Stimulated activated CD8-positive, alpha-beta memory T cell treated with anti-CD3 and anti-CD28 coated beads, Interleukin-7, amount 100 ng/mL, for 24 hours (primary cell): ENCODE results near the gene DGKB.

Experiments
- DNase-seq: peaks from one replicate; pipeline ENCODE4 v3.0.0-alpha.2; 2020; ENCODE audit warnings: low read depth

Gene DGKB

GRCh38 chr7:14207138-14207537 is 695.4 kb downstream of the DGKB start:
- no peak for DNase-seq

GRCh38 chr7:14206121-14206520 is 696.4 kb downstream of the DGKB start:
- DNase-seq, result no peak

GRCh38 chr7:14201353-14201752 is 701.2 kb downstream of the DGKB start:
- DNase-seq, result no peak

- DNase-seq, result no peak
Measured at GRCh38 chr7:14199336-14199735, 703.2 kb downstream of the DGKB start.

GRCh38 chr7:14197280-14197679 is 705.3 kb downstream of the DGKB start:
- DNase-seq, result no peak

- no peak for DNase-seq
Measured at GRCh38 chr7:14196555-14196954, 706.0 kb downstream of the DGKB start.

GRCh38 chr7:14195871-14196270 is 706.7 kb downstream of the DGKB start:
- no peak for DNase-seq

- no peak for DNase-seq
Measured at GRCh38 chr7:14195079-14195478, 707.5 kb downstream of the DGKB start.

- no peak for DNase-seq
Measured at GRCh38 chr7:14191686-14192098, 710.9 kb downstream of the DGKB start.

- DNase-seq, result no peak
Measured at GRCh38 chr7:14184292-14184864, 718.2 kb downstream of the DGKB start.

- DNase-seq, result no peak
Measured at GRCh38 chr7:14179781-14180180, 722.8 kb downstream of the DGKB start.

GRCh38 chr7:14177876-14178275 is 724.7 kb downstream of the DGKB start:
- DNase-seq, result no peak

GRCh38 chr7:14170872-14171271 is 731.7 kb downstream of the DGKB start:
- no peak for DNase-seq

- DNase-seq, result no peak
Measured at GRCh38 chr7:14158111-14158510, 744.4 kb downstream of the DGKB start.

GRCh38 chr7:14156436-14156835 is 746.1 kb downstream of the DGKB start:
- no peak for DNase-seq

- DNase-seq, result no peak
Measured at GRCh38 chr7:14148974-14149373, 753.6 kb downstream of the DGKB start.

- no peak for DNase-seq
Measured at GRCh38 chr7:14147532-14147931, 755.0 kb downstream of the DGKB start.

GRCh38 chr7:14144538-14144937 is 758.0 kb downstream of the DGKB start:
- no peak for DNase-seq

GRCh38 chr7:14144109-14144508 is 758.4 kb downstream of the DGKB start:
- DNase-seq, result no peak

GRCh38 chr7:14137676-14138075 is 764.9 kb downstream of the DGKB start:
- no peak for DNase-seq

GRCh38 chr7:14133752-14134151 is 768.8 kb downstream of the DGKB start:
- DNase-seq, result no peak

- DNase-seq, result no peak
Measured at GRCh38 chr7:14125998-14126397, 776.6 kb downstream of the DGKB start.

GRCh38 chr7:14124716-14125115 is 777.8 kb downstream of the DGKB start:
- DNase-seq, result no peak

GRCh38 chr7:14123923-14124322 is 778.6 kb downstream of the DGKB start:
- DNase-seq, result no peak

- no peak for DNase-seq
Measured at GRCh38 chr7:14115701-14116100, 786.9 kb downstream of the DGKB start.
